K562 (cell line): ENCODE results near the gene TRIM33. TPM values are rescaled to one million over a fixed set of nuclear protein-coding genes. Genes with fewer than 3 reads are reported as not detected.

Source experiments
- ATF4 ChIP-seq: fragments of 450-650 bp; formaldehyde crosslinking; IDR thresholded peaks from 2 replicates; pipeline ENCODE4 v1.4.0; 2022; ENCODE audit warnings: mild to moderate bottlenecking, moderate library complexity
- ESRRB ChIP-seq: fragments of 250-450 bp; sonication (Bioruptor Pico); IDR thresholded peaks from 2 replicates; pipeline ENCODE4 v1.5.0; 2020; ENCODE audit warnings: mild to moderate bottlenecking, moderate library complexity, borderline replicate concordance
- NONO ChIP-seq, 2 experiments: fragments of 200-400 bp in 1 of 2; fragments of 450-650 bp in 1 of 2; formaldehyde crosslinking in 1 of 2; IDR thresholded peaks; 2 replicates each; pipeline ENCODE4 v1.6.1; 2017; ENCODE audit warnings: low read depth in 2 of 2, mild to moderate bottlenecking in 2 of 2, moderate library complexity in 2 of 2, low read length in 1 of 2
- TCF15 ChIP-seq: fragments of 250-450 bp; sonication (Bioruptor Pico); IDR thresholded peaks from 2 replicates; pipeline ENCODE4 v1.8.0; 2022; ENCODE audit warnings: moderate library complexity, mild to moderate bottlenecking, inconsistent platforms
- polyA plus RNA-seq, 8 experiments: library from polyadenylated mRNA; depleted of rRNA in 4 of 8; stranded (reverse) in 5 of 8; unstranded in 3 of 8; fragments of >200 nt; fragmentation: Nextera tagmentation in 2 of 8; fragmentation: Illumina TruSeq in 1 of 8; extraction: Ambion mirVana in 2 of 8; extraction: Trizol in 1 of 8; gene quantifications; 2 replicates each; pipeline versions ENCODE4 v1.2.1 to v1.2.3, GENCODE V29; 2011 to 2014; ENCODE audit warnings: inconsistent platforms in 1 of 8, missing spikeins in 1 of 8
- total RNA-seq, 7 experiments: library from RNA; depleted of rRNA in 6 of 7; stranded (reverse); fragments of >200 nt in 6 of 7; fragmentation: Illumina TruSeq in 2 of 7; extraction: Trizol in 2 of 7; gene quantifications; 2 replicates each; pipeline versions ENCODE4 v1.2.1 to v1.2.3, GENCODE V29; 2011 to 2021; ENCODE audit warnings: low replicate concordance in 1 of 7
- TF ChIP-seq, protein P1 (sequence below): fragments of 450-650 bp; IDR thresholded peaks from 2 replicates; pipeline ENCODE4 v1.6.1; 2016; ENCODE audit warnings: missing biosample characterization, missing genetic modification characterization
- TF ChIP-seq, protein P2 (sequence below): sonication (generic); formaldehyde crosslinking; IDR thresholded peaks from 2 replicates; pipeline ENCODE4 v1.8.0; 2023; ENCODE audit warnings: missing genetic modification reagents, mild to moderate bottlenecking, borderline replicate concordance

The TRIM33 gene
- total and polyA plus RNA-seq, 9 of the 15 experiments (the other 6 are each of a cell fraction or from before 2014, with no cell fraction given), result 9.3 to 58.4 (median 40.2) TPM

DNA sequence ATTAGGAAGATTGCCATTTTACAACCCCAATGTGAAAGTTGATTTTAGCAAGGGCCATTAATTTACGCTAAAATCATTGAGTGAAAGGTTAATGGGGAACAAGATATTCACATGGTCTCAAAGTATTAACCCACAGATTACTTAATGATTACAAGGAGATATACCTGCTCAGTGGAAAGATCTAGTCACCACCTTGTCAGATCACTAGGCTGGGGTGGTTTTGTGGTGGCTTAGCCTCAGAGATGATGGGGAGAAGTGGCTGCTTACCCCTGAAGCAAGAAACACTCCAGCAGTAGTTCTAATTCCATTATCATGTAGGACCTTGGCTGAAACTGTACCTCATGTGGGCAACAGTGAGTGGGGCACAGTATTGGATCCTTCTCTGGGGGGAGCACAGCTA is 20.1 kb upstream of the TRIM33 start (continued):
- no peak for TF ChIP-seq TCF15 (CRISPR knock-in tag)
- TF ChIP-seq ESRRB (CRISPR knock-in tag), result no peak
- no peak for TF ChIP-seq ATF4
- no peak for TF ChIP-seq NONO (IDR thresholded peaks at IDR 0.05; ENCODE audit: low read depth in 2 of 2, low read length in 1 of 2)
- TF ChIP-seq, protein P1, sequence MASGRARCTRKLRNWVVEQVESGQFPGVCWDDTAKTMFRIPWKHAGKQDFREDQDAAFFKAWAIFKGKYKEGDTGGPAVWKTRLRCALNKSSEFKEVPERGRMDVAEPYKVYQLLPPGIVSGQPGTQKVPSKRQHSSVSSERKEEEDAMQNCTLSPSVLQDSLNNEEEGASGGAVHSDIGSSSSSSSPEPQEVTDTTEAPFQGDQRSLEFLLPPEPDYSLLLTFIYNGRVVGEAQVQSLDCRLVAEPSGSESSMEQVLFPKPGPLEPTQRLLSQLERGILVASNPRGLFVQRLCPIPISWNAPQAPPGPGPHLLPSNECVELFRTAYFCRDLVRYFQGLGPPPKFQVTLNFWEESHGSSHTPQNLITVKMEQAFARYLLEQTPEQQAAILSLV (tag), result no peak
- TF ChIP-seq, protein P2, sequence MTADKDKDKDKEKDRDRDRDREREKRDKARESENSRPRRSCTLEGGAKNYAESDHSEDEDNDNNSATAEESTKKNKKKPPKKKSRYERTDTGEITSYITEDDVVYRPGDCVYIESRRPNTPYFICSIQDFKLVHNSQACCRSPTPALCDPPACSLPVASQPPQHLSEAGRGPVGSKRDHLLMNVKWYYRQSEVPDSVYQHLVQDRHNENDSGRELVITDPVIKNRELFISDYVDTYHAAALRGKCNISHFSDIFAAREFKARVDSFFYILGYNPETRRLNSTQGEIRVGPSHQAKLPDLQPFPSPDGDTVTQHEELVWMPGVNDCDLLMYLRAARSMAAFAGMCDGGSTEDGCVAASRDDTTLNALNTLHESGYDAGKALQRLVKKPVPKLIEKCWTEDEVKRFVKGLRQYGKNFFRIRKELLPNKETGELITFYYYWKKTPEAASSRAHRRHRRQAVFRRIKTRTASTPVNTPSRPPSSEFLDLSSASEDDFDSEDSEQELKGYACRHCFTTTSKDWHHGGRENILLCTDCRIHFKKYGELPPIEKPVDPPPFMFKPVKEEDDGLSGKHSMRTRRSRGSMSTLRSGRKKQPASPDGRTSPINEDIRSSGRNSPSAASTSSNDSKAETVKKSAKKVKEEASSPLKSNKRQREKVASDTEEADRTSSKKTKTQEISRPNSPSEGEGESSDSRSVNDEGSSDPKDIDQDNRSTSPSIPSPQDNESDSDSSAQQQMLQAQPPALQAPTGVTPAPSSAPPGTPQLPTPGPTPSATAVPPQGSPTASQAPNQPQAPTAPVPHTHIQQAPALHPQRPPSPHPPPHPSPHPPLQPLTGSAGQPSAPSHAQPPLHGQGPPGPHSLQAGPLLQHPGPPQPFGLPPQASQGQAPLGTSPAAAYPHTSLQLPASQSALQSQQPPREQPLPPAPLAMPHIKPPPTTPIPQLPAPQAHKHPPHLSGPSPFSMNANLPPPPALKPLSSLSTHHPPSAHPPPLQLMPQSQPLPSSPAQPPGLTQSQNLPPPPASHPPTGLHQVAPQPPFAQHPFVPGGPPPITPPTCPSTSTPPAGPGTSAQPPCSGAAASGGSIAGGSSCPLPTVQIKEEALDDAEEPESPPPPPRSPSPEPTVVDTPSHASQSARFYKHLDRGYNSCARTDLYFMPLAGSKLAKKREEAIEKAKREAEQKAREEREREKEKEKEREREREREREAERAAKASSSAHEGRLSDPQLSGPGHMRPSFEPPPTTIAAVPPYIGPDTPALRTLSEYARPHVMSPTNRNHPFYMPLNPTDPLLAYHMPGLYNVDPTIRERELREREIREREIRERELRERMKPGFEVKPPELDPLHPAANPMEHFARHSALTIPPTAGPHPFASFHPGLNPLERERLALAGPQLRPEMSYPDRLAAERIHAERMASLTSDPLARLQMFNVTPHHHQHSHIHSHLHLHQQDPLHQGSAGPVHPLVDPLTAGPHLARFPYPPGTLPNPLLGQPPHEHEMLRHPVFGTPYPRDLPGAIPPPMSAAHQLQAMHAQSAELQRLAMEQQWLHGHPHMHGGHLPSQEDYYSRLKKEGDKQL (CRISPR knock-in tag), result no peak
